HG03521 (cell line): ENCODE measurements around the gene GNGT1.

Source experiments
- ATAC-seq: cut with Tn5 transposase; IDR thresholded peaks from one replicate; pipeline ENCODE4 v1.9.1; 2021; ENCODE audit warnings: mild to moderate bottlenecking, moderate library complexity; ENCODE audit not compliant: unreplicated experiment

GNGT1 gene

GRCh38 chr7:93938293-93938692, 31.9 kb downstream of the GNGT1 start:
- no peak for ATAC-seq

GRCh38 chr7:93941945-93942344, 35.6 kb downstream of the GNGT1 start:
- ATAC-seq, result no peak

GRCh38 chr7:93943816-93944540, 37.6 kb downstream of the GNGT1 start:
- ATAC-seq, result no peak

GRCh38 chr7:93944673-93945072, 38.3 kb downstream of the GNGT1 start:
- ATAC-seq, result no peak

GRCh38 chr7:93945083-93945482, 38.7 kb downstream of the GNGT1 start:
- ATAC-seq, result no peak

- ATAC-seq, result no peak
These were observed 39.6 kb downstream of the GNGT1 start for GRCh38 chr7:93945756-93946535.

- ATAC-seq, result no peak
These were observed 41.7 kb downstream of the GNGT1 start for GRCh38 chr7:93948106-93948505.

- ATAC-seq, result no peak
These were observed 42.5 kb downstream of the GNGT1 start for GRCh38 chr7:93948873-93949272.

- no peak for ATAC-seq
These were observed 43.1 kb downstream of the GNGT1 start for GRCh38 chr7:93949423-93949822.

GRCh38 chr7:93955304-93955703, 48.9 kb downstream of the GNGT1 start:
- ATAC-seq, result no peak

- ATAC-seq, result no peak
These were observed 51.4 kb downstream of the GNGT1 start for GRCh38 chr7:93957767-93958166.

GRCh38 chr7:93958216-93958615, 51.8 kb downstream of the GNGT1 start:
- ATAC-seq, result no peak

GRCh38 chr7:93958651-93959050, 52.3 kb downstream of the GNGT1 start:
- no peak for ATAC-seq
